Measurements from ENCODE around the gene FGD2. TPM values are rescaled to one million over a fixed set of nuclear protein-coding genes. Genes with fewer than 3 reads are reported as not detected.
A peak's percentile ranks its signal among the peaks of the same experiment; 100 is the strongest.

Gene FGD2
- total RNA-seq, 2 donors from 2014 or later = 4.9 to 8.0 TPM

DNA sequence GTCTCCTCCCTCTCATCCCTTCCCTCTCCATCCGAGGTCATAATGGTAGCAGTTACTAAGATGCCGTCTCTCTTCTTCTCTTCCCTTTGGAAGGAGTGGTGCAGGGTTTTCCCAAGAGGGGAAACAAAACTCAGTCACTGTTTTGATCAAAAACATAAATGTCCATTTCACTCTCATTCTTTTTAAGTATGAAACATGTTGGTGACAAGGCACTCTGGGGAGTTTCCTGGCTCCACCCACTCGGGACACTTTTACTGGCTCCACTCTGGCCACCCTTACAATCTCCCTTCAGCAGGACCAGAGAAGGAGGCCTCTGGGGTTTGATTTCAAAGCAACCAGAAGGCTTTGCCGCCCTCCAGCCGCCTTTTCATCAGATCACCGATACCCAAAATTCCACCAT lies 57.0 kb downstream of the FGD2 start:
- DNase-seq (ENCODE audit: low spot score) = no peak
- no peak overlapping the region for H3K4me3 ChIP-seq
- H3K27me3 ChIP-seq = no peaks in the 10 kb centered on the region
- H3K27ac ChIP-seq = no peak overlapping the region
- no peaks in the 10 kb centered on the region for H3K36me3 ChIP-seq
- no peaks in the 10 kb centered on the region for H3K9me3 ChIP-seq
- peaks cover 0 to 15% of the 10 kb centered on the region in 2 donors for H3K4me1 ChIP-seq
- TF ChIP-seq CTCF (IDR thresholded peaks at IDR 0.05) = no peak

DNA sequence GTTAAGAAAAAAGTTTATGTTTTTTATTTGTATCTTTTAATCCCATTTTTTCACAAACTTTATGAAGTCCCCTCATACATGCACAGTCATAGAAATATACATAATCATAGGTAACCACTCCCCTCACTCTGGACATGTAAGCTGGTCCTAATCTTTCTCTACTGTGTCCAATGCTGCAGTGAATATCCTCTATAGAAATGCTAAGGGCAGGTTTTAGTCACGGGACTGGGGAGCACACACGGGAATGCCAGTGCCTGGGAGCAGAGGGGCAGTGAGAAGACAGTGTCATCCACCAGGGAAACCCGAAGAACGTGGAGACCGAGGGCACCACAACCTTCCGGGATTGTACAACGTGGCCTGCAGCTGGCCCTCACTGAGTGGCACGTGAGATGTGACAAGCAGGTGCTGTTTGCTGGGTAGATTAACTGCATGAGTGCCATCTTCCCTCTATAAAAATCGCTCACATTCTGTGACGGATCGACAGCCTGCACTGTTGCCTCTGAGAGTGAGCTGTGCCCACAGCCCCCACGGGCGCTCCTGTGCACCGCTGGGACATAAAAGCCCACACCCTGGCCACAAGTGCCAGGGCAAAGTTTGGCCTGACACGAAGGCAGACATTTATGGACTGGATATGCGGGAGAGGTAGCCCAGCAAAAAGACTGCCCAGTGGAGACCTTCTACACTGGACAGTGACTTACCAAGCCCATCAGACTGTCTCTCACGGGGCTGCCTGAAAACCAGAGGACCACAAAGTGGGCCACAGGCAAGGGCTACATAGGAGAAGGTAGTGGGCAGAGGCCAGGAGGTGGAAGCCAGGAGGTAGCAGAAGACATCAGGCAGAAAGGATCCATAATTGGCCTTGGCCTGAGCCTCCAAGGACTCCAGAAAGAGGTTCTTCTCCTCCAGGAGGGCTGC lies 63.2 kb downstream of the FGD2 start:
- Histone ChIP-seq H3K36me3 (no peaks in the 10 kb centered on the region), H3K9me3 (no peaks in the 10 kb centered on the region), H3K27ac (no peak overlapping the region), H3K27me3 (no peaks in the 10 kb centered on the region), H3K4me1 (no peaks in the 10 kb centered on the region), H3K4me3 (no peak overlapping the region)
- DNase-seq (ENCODE audit: low spot score) = no peak
- TF ChIP-seq CTCF (IDR thresholded peaks at IDR 0.05) = no peak

DNA sequence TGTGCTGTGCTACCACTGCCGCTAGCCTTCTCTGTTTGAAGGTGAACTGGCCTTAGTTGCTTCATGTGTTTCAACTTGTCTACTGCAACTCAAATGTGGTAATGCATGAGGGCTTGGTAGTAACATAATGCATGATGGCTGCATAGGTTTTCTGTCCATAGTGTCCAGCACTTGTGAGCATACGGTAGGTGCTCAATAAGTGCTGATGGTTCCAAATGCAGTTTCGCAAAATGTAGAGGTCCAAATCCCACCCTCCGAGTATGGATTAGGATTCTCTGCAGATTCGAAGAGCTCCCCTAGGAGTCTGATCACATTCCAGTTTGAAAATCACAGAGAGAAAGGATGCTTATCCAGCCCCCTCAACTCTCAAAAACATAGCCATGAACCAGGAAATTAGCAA lies 64.2 kb downstream of the FGD2 start:
- Histone ChIP-seq H3K4me3 (no peak overlapping the region), H3K27me3 (no peaks in the 10 kb centered on the region), H3K4me1 (peaks cover 0 to 8% of the 10 kb centered on the region in 2 donors), H3K27ac (no peak overlapping the region), H3K36me3 (no peaks in the 10 kb centered on the region), H3K9me3 (no peaks in the 10 kb centered on the region)
- DNase-seq (ENCODE audit: low spot score) = no peak
- TF ChIP-seq CTCF (IDR thresholded peaks at IDR 0.05) = no peak

DNA sequence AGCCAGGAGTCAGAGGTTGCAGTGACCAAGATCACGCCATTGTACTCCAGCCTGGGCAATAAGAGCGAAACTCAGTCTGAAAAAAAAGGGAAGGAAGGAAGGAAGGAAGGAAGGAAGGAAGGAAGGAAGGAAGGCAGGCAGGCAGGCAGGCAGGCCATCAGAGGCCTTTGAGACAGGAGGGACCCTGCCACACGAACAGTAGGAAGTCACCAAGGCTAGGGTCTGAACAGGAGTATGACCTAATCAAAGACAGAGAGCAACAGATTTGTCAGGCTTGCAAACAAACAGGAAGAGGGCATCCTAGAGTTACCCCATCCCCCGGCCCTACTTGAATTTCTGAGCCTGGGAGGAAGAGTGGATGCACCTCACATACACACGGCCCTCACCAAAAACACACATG lies 67.1 kb downstream of the FGD2 start:
- TF ChIP-seq CTCF (IDR thresholded peaks at IDR 0.05) = no peak
- no peak for DNase-seq (ENCODE audit: low spot score)
- no peak overlapping the region for H3K4me3 ChIP-seq
- no peaks in the 10 kb centered on the region for H3K27me3 ChIP-seq
- no peaks in the 10 kb centered on the region for H3K36me3 ChIP-seq
- no peak overlapping the region for H3K27ac ChIP-seq
- peaks cover 0 to 9% of the 10 kb centered on the region in 2 donors for H3K4me1 ChIP-seq
- no peaks in the 10 kb centered on the region for H3K9me3 ChIP-seq

DNA sequence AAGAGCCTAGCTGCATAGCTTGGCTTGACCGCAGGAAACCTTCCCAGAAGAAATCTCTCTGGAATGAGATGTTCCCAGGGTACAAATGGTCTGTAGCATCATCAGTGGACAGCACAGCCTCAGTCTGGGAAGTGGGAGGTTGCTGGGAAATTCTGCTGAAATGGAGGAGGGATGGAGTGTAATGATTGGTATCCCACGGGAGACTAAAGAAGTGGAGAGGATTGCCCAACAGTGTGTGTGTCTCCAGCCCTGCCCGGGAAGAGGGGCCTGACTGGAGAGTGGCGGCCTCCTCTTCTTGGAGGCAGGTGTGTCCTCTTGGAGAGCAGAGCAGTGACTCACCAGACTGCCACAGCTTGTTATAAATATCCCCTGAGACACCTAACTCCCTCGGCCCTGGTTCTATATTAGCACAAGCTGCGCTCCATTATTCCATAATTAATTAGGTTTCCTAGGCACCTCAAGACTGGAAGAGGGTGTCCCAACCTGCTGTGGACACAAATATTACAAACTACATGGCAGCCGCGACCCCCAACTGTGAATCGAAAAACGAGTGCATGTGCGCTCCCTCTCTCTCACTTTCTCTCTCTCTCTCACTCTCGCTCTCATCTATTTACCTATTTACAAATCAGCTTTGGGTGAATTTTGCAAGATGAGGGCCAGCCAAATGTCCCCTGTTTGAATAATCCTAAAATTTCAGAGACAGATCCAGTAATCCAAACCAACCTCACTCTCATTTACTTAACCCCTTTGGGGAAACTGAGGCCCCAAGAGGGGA lies 68.8 kb downstream of the FGD2 start:
- Histone ChIP-seq H3K27ac (peak overlapping the region in 1 of 2 donors; percentile 53), H3K9me3 (no peaks in the 10 kb centered on the region)
- peak; percentile 83 for DNase-seq (ENCODE audit: low spot score)

More for the DNA sequence above, 68.8 kb downstream of the FGD2 start:
- Histone ChIP-seq H3K36me3 (no peaks in the 10 kb centered on the region), H3K4me3 (no peak overlapping the region), H3K4me1 (peaks cover 0 to 18% of the 10 kb centered on the region in 2 donors), H3K27me3 (no peaks in the 10 kb centered on the region)
- no peak for TF ChIP-seq CTCF (IDR thresholded peaks at IDR 0.05)

Measured in right atrium auricular region (tissue), 2 donors.